SK-N-SH treated with all-trans-retinoic acid at 6 μM for 48 hours (cell line): ENCODE measurements around the gene ABCC4.

Source experiments
- ATAC-seq: fragments of 200-7000 bp; cut with Tn5 transposase; 3 replicates; pipeline ENCODE4 v1.9.1; 2020; ENCODE audit warnings: mild to moderate bottlenecking, moderate library complexity
- ARNTL ChIP-seq: fragments of 450-650 bp; formaldehyde crosslinking; IDR thresholded peaks from 2 replicates; pipeline ENCODE4 v1.5.0; 2020; ENCODE audit warnings: low read depth, mild to moderate bottlenecking, moderate library complexity, borderline replicate concordance
- BACH2 ChIP-seq: fragments of 250-450 bp; sonication (Bioruptor Pico); IDR thresholded peaks from 2 replicates; pipeline ENCODE4 v1.9.0; 2021; ENCODE audit warnings: mild to moderate bottlenecking, borderline replicate concordance
- CSDC2 ChIP-seq: fragments of 250-450 bp; sonication (Bioruptor Pico); IDR thresholded peaks from 2 replicates; pipeline ENCODE4 v1.5.0; 2020; ENCODE audit warnings: mild to moderate bottlenecking, moderate library complexity
- CSRNP3 ChIP-seq: fragments of 250-450 bp; sonication (Bioruptor Pico); IDR thresholded peaks from 2 replicates; pipeline ENCODE4 v1.5.1; 2021; ENCODE audit warnings: mild to moderate bottlenecking, moderate library complexity
- ESRRG ChIP-seq: fragments of 250-450 bp; sonication (Bioruptor Pico); IDR thresholded peaks from 2 replicates; pipeline ENCODE4 v1.6.1; 2021; ENCODE audit warnings: mild to moderate bottlenecking
- GLIS3 ChIP-seq: fragments of 250-450 bp; sonication (Bioruptor Pico); IDR thresholded peaks from 2 replicates; pipeline ENCODE4 v1.5.0; 2020; ENCODE audit warnings: mild to moderate bottlenecking, moderate library complexity
- ISL1 ChIP-seq: fragments of 250-450 bp; sonication (Bioruptor Pico); IDR thresholded peaks from 2 replicates; pipeline ENCODE4 v2.1.2; 2022; ENCODE audit warnings: mild to moderate bottlenecking, moderate library complexity
- OSR1 ChIP-seq: fragments of 250-450 bp; sonication (Bioruptor Pico); IDR thresholded peaks from 2 replicates; pipeline ENCODE4 v1.8.0; 2022; ENCODE audit warnings: moderate library complexity, mild to moderate bottlenecking, inconsistent platforms
- PATZ1 ChIP-seq: fragments of 250-450 bp; sonication (Bioruptor Pico); IDR thresholded peaks from 2 replicates; pipeline ENCODE4 v1.8.0; 2020; ENCODE audit warnings: mild to moderate bottlenecking, moderate library complexity, borderline replicate concordance
- PPARA ChIP-seq: fragments of 250-450 bp; sonication (Bioruptor Pico); IDR thresholded peaks from 2 replicates; pipeline ENCODE4 v1.5.0; 2020; ENCODE audit warnings: mild to moderate bottlenecking, borderline replicate concordance
- RARB ChIP-seq: fragments of 250-450 bp; sonication (Bioruptor Pico); IDR thresholded peaks from 2 replicates; pipeline ENCODE4 v1.8.0; 2021; ENCODE audit warnings: mild to moderate bottlenecking, moderate library complexity
- TCF4 ChIP-seq: fragments of 250-450 bp; sonication (Bioruptor Pico); IDR thresholded peaks from 2 replicates; pipeline ENCODE4 v1.8.0; 2021; ENCODE audit warnings: mild to moderate bottlenecking, moderate library complexity, borderline replicate concordance
- ZFP3 ChIP-seq: fragments of 250-450 bp; sonication (Bioruptor Pico); IDR thresholded peaks from 2 replicates; pipeline ENCODE4 v1.5.0; 2020; ENCODE audit warnings: mild to moderate bottlenecking, moderate library complexity
- ZFP30 ChIP-seq: fragments of 450-650 bp; formaldehyde crosslinking; IDR thresholded peaks from 2 replicates; pipeline ENCODE4 v1.5.0; 2022; ENCODE audit warnings: mild to moderate bottlenecking, moderate library complexity
- ZNF565 ChIP-seq: fragments of 450-650 bp; formaldehyde crosslinking; conservative IDR thresholded peaks from 2 replicates; pipeline ENCODE4 v1.5.0; 2020; ENCODE audit warnings: low read depth, mild to moderate bottlenecking, moderate library complexity
- ZNF70 ChIP-seq: fragments of 450-650 bp; formaldehyde crosslinking; IDR thresholded peaks from 2 replicates; pipeline ENCODE4 v1.5.0; 2020; ENCODE audit warnings: mild to moderate bottlenecking, moderate library complexity
- ZNF8 ChIP-seq: fragments of 450-650 bp; formaldehyde crosslinking; IDR thresholded peaks from 2 replicates; pipeline ENCODE4 v1.5.0; 2020; ENCODE audit warnings: mild to moderate bottlenecking, moderate library complexity
- TF ChIP-seq, protein P1 (sequence below): fragments of 250-450 bp; sonication (Bioruptor Pico); IDR thresholded peaks from 2 replicates; pipeline ENCODE4 v1.8.0; 2021; ENCODE audit warnings: low read depth, mild to moderate bottlenecking, moderate library complexity, borderline replicate concordance
- TF ChIP-seq, protein P2 (sequence below): fragments of 250-450 bp; sonication (Bioruptor Pico); IDR thresholded peaks from 2 replicates; pipeline ENCODE4 v1.5.1; 2020; ENCODE audit warnings: low read depth, mild to moderate bottlenecking, moderate library complexity
- TF ChIP-seq, protein P3 (sequence below): fragments of 250-450 bp; sonication (Bioruptor Pico); IDR thresholded peaks from 2 replicates; pipeline ENCODE4 v1.5.0; 2020; ENCODE audit warnings: mild to moderate bottlenecking, moderate library complexity

ABCC4 gene

GRCh38 chr13:95241321-95241720 is 59.9 kb downstream of the ABCC4 start:
- no peak for TF ChIP-seq TCF4 (CRISPR knock-in tag)
- TF ChIP-seq CSDC2 (CRISPR knock-in tag): no peak
- TF ChIP-seq ZFP30 (CRISPR knock-in tag): no peak
- no peak for TF ChIP-seq ISL1 (CRISPR knock-in tag)
- TF ChIP-seq ZNF8: no peak
- TF ChIP-seq, protein P1, sequence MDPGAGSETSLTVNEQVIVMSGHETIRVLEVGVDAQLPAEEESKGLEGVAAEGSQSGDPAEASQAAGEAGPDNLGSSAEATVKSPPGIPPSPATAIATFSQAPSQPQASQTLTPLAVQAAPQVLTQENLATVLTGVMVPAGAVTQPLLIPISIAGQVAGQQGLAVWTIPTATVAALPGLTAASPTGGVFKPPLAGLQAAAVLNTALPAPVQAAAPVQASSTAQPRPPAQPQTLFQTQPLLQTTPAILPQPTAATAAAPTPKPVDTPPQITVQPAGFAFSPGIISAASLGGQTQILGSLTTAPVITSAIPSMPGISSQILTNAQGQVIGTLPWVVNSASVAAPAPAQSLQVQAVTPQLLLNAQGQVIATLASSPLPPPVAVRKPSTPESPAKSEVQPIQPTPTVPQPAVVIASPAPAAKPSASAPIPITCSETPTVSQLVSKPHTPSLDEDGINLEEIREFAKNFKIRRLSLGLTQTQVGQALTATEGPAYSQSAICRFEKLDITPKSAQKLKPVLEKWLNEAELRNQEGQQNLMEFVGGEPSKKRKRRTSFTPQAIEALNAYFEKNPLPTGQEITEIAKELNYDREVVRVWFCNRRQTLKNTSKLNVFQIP: no peak
- TF ChIP-seq, all 23 proteins: peak for 0
- ATAC-seq: no peak

DNA sequence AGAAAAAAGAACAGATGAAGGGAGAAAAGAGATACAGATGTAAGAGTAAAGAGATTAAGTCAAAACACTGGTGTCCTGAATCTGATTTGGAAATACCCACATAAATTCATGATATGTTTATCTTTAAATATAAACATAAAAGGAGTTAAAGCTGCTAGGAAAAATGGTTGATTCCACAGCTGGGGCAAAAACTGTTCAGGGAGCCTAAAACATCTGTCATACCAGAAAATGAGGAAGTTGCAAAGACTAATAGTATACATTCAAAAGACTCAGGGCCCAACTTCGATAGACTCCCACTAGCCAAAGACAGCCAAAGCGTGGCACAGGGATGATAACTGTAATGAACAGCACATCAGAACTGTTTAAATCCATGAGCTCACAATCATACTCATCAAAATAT is 62.0 kb downstream of the ABCC4 start:
- no peak for ATAC-seq

DNA sequence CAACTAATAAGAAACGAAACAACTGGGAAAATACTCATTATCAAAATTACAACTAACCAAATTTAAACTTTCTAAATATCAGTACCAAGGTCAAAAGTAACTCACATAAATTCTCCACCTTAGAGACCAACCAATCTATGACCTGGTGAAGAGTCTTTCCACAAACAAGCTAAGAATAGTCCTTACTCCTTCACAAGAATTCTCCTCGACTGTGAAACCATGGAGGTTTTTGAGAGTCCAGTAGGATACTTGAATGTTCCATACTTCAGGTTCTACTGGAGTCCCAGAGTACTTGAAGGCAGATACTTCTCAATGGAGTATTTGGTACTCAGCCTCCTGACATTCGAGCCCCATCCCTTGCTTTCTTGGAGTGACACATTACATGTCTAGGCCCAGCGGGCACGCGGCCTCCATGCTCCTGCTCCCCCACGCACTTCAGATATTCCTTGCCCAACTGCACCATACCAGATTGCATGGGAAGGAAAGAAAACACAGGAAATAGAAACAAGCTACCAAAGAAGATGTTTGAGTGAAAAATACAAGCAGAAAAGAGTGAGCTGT is 63.9 kb downstream of the ABCC4 start:
- no peak for TF ChIP-seq ISL1 (CRISPR knock-in tag)
- no peak for ATAC-seq

More for the DNA sequence above, 62.0 kb downstream of the ABCC4 start:
- no peak for TF ChIP-seq RARB (CRISPR knock-in tag)
- TF ChIP-seq ZNF565 (CRISPR knock-in tag): no peak
- no peak for TF ChIP-seq OSR1 (CRISPR knock-in tag)
- no peak for TF ChIP-seq ARNTL (CRISPR knock-in tag)
- no peak for TF ChIP-seq ZFP30 (CRISPR knock-in tag)
- no peak for TF ChIP-seq ISL1 (CRISPR knock-in tag)
- no peak for TF ChIP-seq GLIS3 (CRISPR knock-in tag)
- no peak for TF ChIP-seq PPARA (CRISPR knock-in tag)
- TF ChIP-seq CSDC2 (CRISPR knock-in tag): no peak
- TF ChIP-seq ZFP3 (CRISPR knock-in tag): no peak
- no peak for TF ChIP-seq ESRRG (CRISPR knock-in tag)
- TF ChIP-seq, protein P2, sequence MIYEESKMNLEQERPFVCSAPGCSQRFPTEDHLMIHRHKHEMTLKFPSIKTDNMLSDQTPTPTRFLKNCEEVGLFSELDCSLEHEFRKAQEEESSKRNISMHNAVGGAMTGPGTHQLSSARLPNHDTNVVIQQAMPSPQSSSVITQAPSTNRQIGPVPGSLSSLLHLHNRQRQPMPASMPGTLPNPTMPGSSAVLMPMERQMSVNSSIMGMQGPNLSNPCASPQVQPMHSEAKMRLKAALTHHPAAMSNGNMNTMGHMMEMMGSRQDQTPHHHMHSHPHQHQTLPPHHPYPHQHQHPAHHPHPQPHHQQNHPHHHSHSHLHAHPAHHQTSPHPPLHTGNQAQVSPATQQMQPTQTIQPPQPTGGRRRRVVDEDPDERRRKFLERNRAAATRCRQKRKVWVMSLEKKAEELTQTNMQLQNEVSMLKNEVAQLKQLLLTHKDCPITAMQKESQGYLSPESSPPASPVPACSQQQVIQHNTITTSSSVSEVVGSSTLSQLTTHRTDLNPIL (CRISPR knock-in tag): no peak
- no peak for TF ChIP-seq TCF4 (CRISPR knock-in tag)
- TF ChIP-seq, all 23 proteins: peak for 0

- no peak for ATAC-seq
- no peak for TF ChIP-seq RARB (CRISPR knock-in tag)
- TF ChIP-seq ISL1 (CRISPR knock-in tag): no peak
- TF ChIP-seq CSRNP3 (CRISPR knock-in tag): no peak
- TF ChIP-seq, protein P3, sequence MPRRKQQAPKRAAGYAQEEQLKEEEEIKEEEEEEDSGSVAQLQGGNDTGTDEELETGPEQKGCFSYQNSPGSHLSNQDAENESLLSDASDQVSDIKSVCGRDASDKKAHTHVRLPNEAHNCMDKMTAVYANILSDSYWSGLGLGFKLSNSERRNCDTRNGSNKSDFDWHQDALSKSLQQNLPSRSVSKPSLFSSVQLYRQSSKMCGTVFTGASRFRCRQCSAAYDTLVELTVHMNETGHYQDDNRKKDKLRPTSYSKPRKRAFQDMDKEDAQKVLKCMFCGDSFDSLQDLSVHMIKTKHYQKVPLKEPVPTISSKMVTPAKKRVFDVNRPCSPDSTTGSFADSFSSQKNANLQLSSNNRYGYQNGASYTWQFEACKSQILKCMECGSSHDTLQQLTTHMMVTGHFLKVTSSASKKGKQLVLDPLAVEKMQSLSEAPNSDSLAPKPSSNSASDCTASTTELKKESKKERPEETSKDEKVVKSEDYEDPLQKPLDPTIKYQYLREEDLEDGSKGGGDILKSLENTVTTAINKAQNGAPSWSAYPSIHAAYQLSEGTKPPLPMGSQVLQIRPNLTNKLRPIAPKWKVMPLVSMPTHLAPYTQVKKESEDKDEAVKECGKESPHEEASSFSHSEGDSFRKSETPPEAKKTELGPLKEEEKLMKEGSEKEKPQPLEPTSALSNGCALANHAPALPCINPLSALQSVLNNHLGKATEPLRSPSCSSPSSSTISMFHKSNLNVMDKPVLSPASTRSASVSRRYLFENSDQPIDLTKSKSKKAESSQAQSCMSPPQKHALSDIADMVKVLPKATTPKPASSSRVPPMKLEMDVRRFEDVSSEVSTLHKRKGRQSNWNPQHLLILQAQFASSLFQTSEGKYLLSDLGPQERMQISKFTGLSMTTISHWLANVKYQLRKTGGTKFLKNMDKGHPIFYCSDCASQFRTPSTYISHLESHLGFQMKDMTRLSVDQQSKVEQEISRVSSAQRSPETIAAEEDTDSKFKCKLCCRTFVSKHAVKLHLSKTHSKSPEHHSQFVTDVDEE (CRISPR knock-in tag): no peak
- no peak for TF ChIP-seq BACH2 (CRISPR knock-in tag)
- no peak for TF ChIP-seq ZNF70 (CRISPR knock-in tag)
- TF ChIP-seq ZNF8: no peak
- no peak for TF ChIP-seq ESRRG (CRISPR knock-in tag)
- no peak for TF ChIP-seq OSR1 (CRISPR knock-in tag)
- TF ChIP-seq PATZ1 (CRISPR knock-in tag): no peak
These were observed 64.5 kb downstream of the ABCC4 start for GRCh38 chr13:95236774-95237173.
